ENCODE measurements around the gene C8A. TPM values are rescaled to one million over a fixed set of nuclear protein-coding genes. Genes with fewer than 3 reads are reported as not detected.

Gene C8A
- polyA plus RNA-seq, 1 experiment = not detected

GRCh38 chr1:56908619-56909221 is 54.1 kb downstream of the C8A start:
- DNase-seq (ENCODE audit: low read depth, low spot score) = no peak
- ChIA-PET POLR2A (no interaction called here), CTCF (no interaction called here)
- TF ChIP-seq, protein P1, sequence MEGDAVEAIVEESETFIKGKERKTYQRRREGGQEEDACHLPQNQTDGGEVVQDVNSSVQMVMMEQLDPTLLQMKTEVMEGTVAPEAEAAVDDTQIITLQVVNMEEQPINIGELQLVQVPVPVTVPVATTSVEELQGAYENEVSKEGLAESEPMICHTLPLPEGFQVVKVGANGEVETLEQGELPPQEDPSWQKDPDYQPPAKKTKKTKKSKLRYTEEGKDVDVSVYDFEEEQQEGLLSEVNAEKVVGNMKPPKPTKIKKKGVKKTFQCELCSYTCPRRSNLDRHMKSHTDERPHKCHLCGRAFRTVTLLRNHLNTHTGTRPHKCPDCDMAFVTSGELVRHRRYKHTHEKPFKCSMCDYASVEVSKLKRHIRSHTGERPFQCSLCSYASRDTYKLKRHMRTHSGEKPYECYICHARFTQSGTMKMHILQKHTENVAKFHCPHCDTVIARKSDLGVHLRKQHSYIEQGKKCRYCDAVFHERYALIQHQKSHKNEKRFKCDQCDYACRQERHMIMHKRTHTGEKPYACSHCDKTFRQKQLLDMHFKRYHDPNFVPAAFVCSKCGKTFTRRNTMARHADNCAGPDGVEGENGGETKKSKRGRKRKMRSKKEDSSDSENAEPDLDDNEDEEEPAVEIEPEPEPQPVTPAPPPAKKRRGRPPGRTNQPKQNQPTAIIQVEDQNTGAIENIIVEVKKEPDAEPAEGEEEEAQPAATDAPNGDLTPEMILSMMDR (IDR thresholded peaks at IDR 0.05; ENCODE audit: low read depth, low read length) = no peak
- no peaks in the 10 kb centered on the region for H3K27me3 ChIP-seq (ENCODE audit: control insufficient read depth, insufficient read depth, low read length)
- H3K27ac ChIP-seq (ENCODE audit: low read depth, low read length) = no peak overlapping the region
- no peaks in the 10 kb centered on the region; the same call in 1 of the 2 replicates for H3K9me3 ChIP-seq (ENCODE audit: control insufficient read depth, insufficient read depth, low read length)
- H3K4me3 ChIP-seq (ENCODE audit: low read depth, low read length) = no peak overlapping the region

GRCh38 chr1:56910441-56910985 is 55.9 kb downstream of the C8A start:
- Histone ChIP-seq H3K27me3 (ENCODE audit: control insufficient read depth, insufficient read depth, low read length) (no peaks in the 10 kb centered on the region), H3K4me3 (ENCODE audit: low read depth, low read length) (no peak overlapping the region), H3K9me3 (ENCODE audit: control insufficient read depth, insufficient read depth, low read length) (no peaks in the 10 kb centered on the region; the same call in 1 of the 2 replicates), H3K27ac (ENCODE audit: low read depth, low read length) (no peak overlapping the region)
- DNase-seq (ENCODE audit: low read depth, low spot score) = no peak
- ChIA-PET POLR2A (no interaction called here), CTCF (interaction anchor here (1.2 kb wide), 1 partner anchor 54 kb away, joined by 3 read pairs; no protein-coding TSS in a partner anchor)
- TF ChIP-seq, protein P1 (IDR thresholded peaks at IDR 0.05; ENCODE audit: low read depth, low read length) = no peak

DNA sequence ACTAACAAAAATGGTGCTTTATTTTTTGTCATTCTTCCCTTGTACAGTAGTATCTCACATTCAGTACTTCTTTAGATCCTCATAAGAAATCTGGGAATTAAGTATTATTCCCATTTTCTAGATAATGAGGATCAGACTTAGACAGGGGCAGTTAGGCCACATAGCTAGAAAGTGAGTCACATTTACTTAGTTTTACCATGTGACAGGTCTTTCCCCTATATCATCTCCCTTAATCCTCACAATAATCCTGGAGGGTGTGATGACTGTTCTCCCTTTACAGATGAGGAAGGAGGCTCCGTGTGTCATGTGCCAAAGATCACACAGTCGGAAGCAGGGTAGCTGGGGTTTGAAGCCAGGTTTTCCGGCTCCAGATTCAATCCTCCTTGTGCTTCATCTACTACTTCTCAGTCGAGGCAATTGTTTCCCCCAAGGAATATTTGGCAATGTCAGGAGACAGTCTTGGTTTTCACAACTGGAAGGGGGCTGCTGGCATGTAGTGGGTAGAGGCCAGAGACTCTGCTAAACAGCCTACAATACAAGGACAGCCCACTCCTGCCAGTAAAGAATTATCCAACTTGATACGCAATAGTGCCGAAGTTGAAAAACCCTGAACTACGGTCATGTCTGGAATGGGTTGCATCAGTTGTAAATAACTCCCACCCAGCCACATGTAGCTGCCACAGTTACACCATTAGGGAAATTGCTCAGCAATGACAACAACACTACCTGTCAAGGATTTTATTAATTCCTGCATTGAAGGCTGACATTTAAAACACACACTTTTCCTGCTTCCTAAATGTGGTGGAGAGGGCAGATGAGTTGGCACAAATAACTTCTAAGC is 56.7 kb downstream of the C8A start:
- Histone ChIP-seq H3K4me3 (ENCODE audit: low read depth, low read length) (no peak overlapping the region), H3K9me3 (ENCODE audit: control insufficient read depth, insufficient read depth, low read length) (no peaks in the 10 kb centered on the region; the same call in 1 of the 2 replicates), H3K27me3 (ENCODE audit: control insufficient read depth, insufficient read depth, low read length) (no peaks in the 10 kb centered on the region), H3K27ac (ENCODE audit: low read depth, low read length) (no peak overlapping the region)
- TF ChIP-seq, protein P1 (IDR thresholded peaks at IDR 0.05; ENCODE audit: low read depth, low read length) = no peak
- CTCF ChIA-PET = interaction anchor here (1.2 kb wide), 1 partner anchor 53 kb away, joined by 3 read pairs; no protein-coding TSS in a partner anchor
- DNase-seq (ENCODE audit: low read depth, low spot score) = no peak
- POLR2A ChIA-PET = no interaction called here

- Histone ChIP-seq H3K9me3 (ENCODE audit: control insufficient read depth, insufficient read depth, low read length) (no peaks in the 10 kb centered on the region; the same call in 1 of the 2 replicates), H3K27me3 (ENCODE audit: control insufficient read depth, insufficient read depth, low read length) (no peaks in the 10 kb centered on the region), H3K27ac (ENCODE audit: low read depth, low read length) (no peak overlapping the region), H3K4me3 (ENCODE audit: low read depth, low read length) (no peak overlapping the region)
- no peak for DNase-seq (ENCODE audit: low read depth, low spot score)
- CTCF ChIA-PET = no interaction called here
- TF ChIP-seq, protein P1 (IDR thresholded peaks at IDR 0.05; ENCODE audit: low read depth, low read length) = no peak
- POLR2A ChIA-PET = no interaction called here
These were observed 57.7 kb downstream of the C8A start for GRCh38 chr1:56912325-56912724.

GRCh38 chr1:56915960-56916359 is 61.4 kb downstream of the C8A start:
- H3K4me3 ChIP-seq (ENCODE audit: low read depth, low read length) = no peak overlapping the region
- no peak overlapping the region for H3K27ac ChIP-seq (ENCODE audit: low read depth, low read length)
- no peaks in the 10 kb centered on the region for H3K27me3 ChIP-seq (ENCODE audit: control insufficient read depth, insufficient read depth, low read length)
- no peak for DNase-seq (ENCODE audit: low read depth, low spot score)
- ChIA-PET POLR2A (no interaction called here), CTCF (no interaction called here)
- no peaks in the 10 kb centered on the region; the same call in 1 of the 2 replicates for H3K9me3 ChIP-seq (ENCODE audit: control insufficient read depth, insufficient read depth, low read length)
- TF ChIP-seq, protein P1 (IDR thresholded peaks at IDR 0.05; ENCODE audit: low read depth, low read length) = no peak
